HG02938 (cell line): ENCODE data around the gene FAM89A.
"Not testable (repeated sequence)": the region's sequence is repeated elsewhere in the genome, so short reads cannot be mapped to it uniquely, and the experiment has no call there.

Experiments
- ATAC-seq: cut with Tn5 transposase; IDR thresholded peaks from one replicate; pipeline ENCODE4 v1.9.1; 2021; ENCODE audit warnings: mild to moderate bottlenecking, moderate library complexity; ENCODE audit not compliant: unreplicated experiment

The FAM89A gene

GRCh38 chr1:230994860-230995259 lies 45.2 kb downstream of the FAM89A start:
- no peak for ATAC-seq

DNA sequence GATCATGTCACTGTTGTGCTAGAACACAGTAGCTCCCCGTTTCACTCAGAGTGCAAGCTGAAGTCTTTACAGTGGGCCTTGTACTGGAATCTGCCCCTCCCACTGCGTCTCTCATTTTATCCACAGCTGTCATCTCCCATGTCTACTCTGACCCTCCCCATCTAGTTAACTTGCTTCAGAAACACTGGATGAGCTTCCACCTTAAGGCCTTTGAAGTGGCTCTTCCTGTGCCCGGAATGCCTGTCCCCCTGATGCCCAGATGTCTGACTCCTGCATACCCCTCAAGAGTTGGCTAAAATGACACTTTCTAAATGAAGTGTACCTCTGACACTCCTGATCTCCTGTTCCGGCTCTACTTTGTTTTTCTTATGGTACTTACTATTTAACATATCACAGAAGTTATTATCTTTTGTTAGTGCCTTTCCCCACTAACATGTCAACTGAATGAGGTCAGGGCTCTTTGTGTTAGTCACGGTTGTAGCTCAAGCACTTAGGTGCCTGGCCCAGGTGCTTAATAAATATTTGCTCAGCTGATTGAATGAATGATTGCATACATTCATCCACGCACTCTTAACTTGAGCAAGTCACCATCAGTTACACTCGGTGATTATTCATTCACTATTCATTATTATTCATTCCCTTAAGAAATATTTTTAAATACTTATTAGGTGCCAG lies 47.8 kb downstream of the FAM89A start:
- ATAC-seq, result no peak

GRCh38 chr1:230987448-230987847 lies 52.6 kb downstream of the FAM89A start:
- no peak for ATAC-seq

- no peak for ATAC-seq
These were observed 53.1 kb downstream of the FAM89A start for GRCh38 chr1:230986976-230987375.

DNA sequence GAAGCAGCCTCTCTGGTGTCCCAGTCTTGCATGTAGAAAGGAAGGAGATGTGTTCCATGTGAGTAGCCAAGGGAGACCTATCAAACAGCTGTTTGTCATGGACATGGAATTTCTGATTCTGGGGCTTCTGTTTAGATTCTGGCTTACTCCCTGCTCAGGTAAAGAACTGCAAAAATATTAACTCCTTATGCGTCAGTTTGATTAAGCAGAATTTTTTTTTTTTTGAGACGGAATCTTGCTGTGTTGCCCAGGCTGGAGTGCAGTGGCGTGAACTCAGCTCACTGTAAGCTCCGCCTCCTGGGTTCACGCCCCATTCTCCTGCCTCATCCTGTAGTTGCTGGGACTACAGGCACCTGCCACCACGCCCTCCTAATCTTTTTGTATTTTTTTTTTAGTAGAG lies 54.3 kb downstream of the FAM89A start:
- no peak for ATAC-seq

- ATAC-seq, result not testable (repeated sequence)
These were observed 55.2 kb downstream of the FAM89A start for GRCh38 chr1:230984622-230985515.

DNA sequence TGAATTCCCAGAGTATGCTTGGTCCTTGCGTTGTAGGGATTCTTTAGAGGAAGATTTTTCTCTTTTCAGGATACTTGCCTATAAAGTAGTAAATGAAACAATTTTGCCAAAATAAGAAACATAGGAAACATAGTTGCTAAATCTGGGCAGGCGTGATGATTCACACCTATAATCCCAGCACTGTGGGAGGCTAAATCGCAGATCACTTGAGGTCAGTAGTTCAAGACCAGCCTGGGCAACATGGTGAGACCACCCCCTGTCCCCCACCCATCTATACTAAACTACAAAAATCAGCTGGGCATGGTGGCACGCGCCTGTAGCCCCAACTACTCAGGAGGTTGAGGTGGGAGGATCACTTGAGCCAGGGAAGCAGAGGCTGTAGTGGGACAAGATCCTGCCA lies 56.2 kb downstream of the FAM89A start:
- no peak for ATAC-seq

- no peak for ATAC-seq
These were observed 57.4 kb downstream of the FAM89A start for GRCh38 chr1:230982696-230983095.

GRCh38 chr1:230979952-230980351 lies 60.1 kb downstream of the FAM89A start:
- ATAC-seq, result no peak

DNA sequence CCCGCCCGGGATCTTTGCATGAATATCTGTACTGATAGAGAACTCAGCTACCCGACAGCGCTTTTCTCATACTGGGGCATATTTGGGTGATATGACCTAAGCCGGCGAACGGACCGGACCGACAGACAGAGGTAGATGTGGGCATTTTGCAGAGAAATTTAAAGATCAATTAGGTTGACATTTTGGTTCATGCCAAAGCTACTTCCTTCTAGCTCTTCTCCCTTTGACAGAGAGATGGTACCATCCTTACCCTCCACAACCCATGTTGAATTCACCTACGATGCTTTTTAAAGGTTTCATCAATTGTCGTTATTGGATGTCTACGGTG lies 60.7 kb downstream of the FAM89A start:
- no peak for ATAC-seq

DNA sequence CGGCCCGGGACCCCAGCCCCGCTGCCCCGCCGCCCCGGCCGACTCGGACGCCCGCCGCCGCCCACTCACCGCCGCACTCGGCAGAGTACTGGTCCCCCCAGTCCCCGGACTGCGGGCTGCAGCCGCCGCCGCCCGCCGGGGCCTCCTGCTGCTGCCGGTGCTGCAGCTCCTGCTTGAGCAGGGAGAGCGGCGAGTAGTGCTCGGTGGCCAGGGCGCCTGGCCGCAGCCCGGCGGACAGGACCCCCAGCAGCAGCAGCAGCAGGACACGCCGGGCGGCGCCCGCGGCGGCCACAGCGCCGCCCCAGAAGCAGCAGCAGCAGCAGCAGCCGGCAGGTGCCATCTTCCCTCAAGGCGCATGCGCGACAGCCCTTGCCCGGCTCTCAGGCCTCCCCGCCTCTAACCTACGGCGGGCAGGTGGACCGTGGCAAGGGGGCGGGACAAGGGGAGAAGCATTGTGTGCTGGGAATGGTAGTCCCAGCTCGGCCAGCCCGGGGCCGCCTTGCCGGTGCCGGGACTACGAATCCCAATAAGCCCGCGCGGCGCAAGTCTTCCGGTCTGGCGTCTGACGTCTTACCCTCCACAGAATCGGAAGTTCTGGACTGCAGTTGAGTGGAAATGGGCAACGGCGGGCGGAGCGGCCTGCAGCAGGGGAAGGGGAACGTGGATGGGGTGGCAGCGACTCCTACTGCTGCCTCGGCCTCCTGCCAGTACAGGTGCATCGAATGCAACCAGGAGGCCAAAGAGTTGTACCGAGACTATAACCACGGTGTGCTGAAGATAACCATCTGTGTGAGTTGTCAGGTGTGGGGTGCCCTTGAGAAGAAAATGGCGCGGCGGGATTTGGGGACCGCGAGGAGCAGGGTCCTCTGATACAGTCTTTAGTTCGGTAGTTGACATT lies 61.3 kb downstream of the FAM89A start, which contains the start of the genes ARV1 and TTC13:
Gene ARV1, plus strand, starts transcription at position 604 of the 898 bp plus-strand sequence. Its CDS starts 12 bp downstream, at position 616.
Gene TTC13, minus strand, starts transcription at position 371 of the 898 bp plus-strand sequence. Its CDS starts 31 bp downstream, at position 340.
- peak; percentile 91 for ATAC-seq

DNA sequence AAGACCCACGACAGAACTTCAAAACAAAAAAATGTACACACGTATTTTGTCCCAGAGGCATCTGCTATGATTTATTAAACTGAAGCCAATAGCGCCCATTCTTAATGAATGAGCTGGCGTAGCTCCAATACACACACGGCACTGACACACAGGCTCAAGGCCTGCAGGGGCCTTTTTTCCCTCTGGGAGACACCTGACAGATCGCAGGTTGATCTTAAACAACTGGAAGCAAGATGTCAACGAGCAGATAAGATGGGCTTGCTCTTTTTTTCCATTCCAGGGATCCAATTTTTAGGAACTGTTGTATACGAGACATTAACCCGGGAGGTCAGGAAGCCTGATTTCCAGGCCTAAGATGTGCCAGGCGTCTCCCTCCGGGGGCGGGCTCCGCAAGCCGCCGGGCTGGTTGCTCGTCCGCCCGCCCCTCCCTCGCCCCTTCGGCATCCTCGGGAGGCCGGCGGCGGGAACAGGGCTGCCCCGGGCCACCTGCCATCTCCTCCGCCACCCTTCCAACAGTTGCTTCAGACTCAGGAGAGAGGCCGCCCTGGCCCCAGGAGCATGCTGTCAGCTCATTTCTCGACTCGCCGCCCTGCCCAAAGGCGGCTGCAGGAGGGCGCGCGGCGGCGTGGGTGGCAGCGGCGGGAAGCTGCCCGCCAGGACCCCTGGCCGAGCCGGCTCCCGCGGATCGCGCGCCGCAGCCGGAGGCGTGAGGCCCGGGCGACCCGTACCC lies 62.1 kb downstream of the FAM89A start:
- ATAC-seq, result peak; percentile 5

DNA sequence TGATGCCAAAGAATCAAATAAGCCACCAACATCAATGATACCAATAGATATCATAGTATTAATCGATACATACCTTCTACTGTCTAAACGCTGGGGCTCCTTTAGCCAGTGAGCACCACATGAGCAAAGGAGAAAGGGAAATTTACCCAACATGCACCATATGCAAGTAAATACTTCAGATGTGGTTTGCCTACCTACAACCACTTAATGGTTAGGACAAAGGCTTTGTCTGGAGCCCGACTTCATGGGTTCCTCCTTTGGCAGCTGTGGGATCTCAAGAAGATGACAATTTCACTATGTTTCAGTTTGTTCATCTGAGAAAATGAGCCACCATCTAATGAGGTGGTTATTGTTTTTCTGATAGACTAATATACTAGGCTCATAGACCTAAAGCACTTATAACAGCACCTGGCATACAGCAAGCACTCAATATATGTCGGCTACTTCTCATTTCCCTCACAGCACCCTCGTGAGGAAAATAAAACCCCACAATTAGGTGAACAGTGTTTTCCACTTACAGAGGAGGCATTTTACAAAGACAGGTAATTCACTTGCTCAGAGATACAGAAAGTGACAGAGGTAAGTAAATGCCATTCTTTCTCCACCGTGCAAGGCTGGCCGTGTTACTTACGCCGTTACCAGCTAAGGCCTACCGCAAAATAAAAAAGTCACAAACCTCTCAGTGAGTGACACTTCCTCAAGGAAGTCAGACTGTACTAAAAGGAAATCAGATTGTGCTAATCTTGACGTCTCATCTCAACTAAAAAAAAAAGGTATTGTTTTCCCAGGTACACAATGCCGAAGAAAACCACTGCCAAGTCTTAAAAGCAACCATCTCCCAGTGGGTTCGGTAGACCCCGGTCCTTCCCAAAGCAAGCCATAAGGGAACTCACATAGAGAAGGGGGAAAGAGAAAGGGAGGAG lies 63.0 kb downstream of the FAM89A start:
- ATAC-seq, result no peak

GRCh38 chr1:230976360-230976759 lies 63.7 kb downstream of the FAM89A start:
- ATAC-seq, result no peak

DNA sequence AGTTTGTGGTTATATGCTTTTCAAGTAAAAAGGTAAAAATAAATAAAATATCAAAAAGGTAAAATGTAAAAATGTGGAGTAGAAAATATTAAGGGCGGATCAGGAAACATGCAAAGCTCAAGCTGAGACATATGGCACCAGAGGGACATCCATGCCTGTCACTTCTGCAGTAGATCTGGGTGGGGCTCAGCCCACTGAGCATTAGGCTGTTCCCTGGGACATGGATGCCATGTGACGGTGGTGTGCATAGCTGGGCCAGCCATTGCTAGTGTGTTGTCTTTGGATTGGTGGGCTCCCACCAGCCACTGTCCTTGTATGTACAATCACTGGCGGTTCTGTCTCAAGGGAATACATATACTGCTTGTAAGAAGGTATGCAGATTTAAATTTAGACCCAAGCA lies 64.4 kb downstream of the FAM89A start:
- ATAC-seq, result no peak

- peak; percentile 88 for ATAC-seq
These were observed 67.2 kb downstream of the FAM89A start for GRCh38 chr1:230972855-230973271.

DNA sequence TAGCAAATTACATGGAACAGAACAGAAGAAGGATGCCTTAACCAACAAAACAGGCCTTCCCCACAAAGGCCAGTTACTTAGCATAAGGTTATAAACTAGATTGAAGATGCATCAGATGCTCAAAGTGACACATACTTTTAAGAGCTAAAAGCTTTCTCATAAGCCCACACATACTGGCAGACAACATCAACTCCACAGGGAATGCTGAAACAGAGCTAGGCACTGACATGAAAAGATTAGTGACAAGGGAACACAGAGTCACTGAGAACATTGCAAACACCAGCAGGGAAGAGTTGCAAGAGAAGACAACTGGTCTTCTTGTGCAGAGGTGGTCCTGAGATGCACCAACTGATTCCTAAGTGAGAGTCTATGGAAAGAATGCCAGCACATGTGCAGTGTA lies 68.3 kb downstream of the FAM89A start:
- ATAC-seq, result no peak

DNA sequence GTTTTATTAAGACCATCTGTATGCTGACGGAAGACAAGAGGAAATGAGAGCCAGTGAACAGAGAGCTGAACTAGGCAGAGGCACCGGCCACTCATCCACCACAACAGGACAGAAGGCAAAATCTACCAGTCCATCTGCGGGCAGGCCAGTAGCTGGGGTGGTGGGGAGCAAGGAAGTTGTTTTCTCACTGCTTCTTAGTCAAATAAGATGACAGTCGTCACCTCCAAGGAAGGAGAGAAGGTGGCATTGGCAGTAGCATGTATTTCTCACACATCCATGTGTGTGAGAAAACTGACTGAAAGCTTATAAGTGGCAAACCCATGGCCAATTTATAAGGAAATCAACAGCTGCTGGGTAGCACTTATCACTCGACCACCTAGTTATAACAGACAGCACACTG lies 69.6 kb downstream of the FAM89A start:
- ATAC-seq, result no peak
